Bronchial epithelial cell (primary cell): ENCODE data around the gene PRKCQ. TPM values are rescaled to one million over a fixed set of nuclear protein-coding genes. Genes with fewer than 3 reads are reported as not detected.
A peak's percentile ranks its signal among the peaks of the same experiment; 100 is the strongest.

Experiments
- DNase-seq: peaks from one replicate; pipeline ENCODE4 v3.0.0-alpha.2; 2010; ENCODE audit warnings: low read depth
- FAIRE-seq: peaks from 2 replicates; lab custom pipeline; 2011; peaks lifted over from hg19 to GRCh38; lab: Jason Lieb, UNC
- H3K27me3 ChIP-seq: 2 replicates; pipeline ENCODE4 v1.5.1; 2011; ENCODE audit warnings: low read length; ENCODE audit not compliant: control insufficient read depth, insufficient read depth
- H3K36me3 ChIP-seq: 2 replicates; pipeline ENCODE4 v1.5.1; 2011; ENCODE audit warnings: low read length; ENCODE audit not compliant: control insufficient read depth, insufficient read depth
- H3K4me3 ChIP-seq: 2 replicates; pipeline ENCODE4 v1.5.1; 2011; ENCODE audit warnings: mild to moderate bottlenecking, low read depth, low read length, control low read depth
- CTCF ChIP-seq: IDR thresholded peaks from 2 replicates; pipeline ENCODE4 v1.5.1; 2011; ENCODE audit warnings: mild to moderate bottlenecking, moderate library complexity, low read length, control low read depth, inconsistent platforms; ENCODE audit not compliant: insufficient read depth, severe bottlenecking
- total RNA-seq: library from RNA; depleted of rRNA; stranded (reverse); fragments of >200 nt; gene quantifications from 2 replicates; pipeline ENCODE4 v1.2.1, GENCODE V29; 2014

Gene PRKCQ
- total RNA-seq, result 1.7 and 2.1 TPM in 2 replicates

- no peak for DNase-seq
- no peak for FAIRE-seq
- Histone ChIP-seq H3K4me3 (peak within 1 kb of the TSS; percentile 66), H3K27me3 (no peaks in the 10 kb centered on the region), H3K36me3 (no peaks in the 10 kb centered on the region)
- TF ChIP-seq CTCF, result no peak
Observed at GRCh38 chr10:6579904-6580278, at the start of gene PRKCQ. PRKCQ (minus strand) TSS chr10:6580276; CDS start chr10:6515135, 65,141 bp downstream.

GRCh38 chr10:6625428-6625827 lies 45.4 kb upstream of the PRKCQ start:
- Histone ChIP-seq H3K36me3 (no peaks in the 10 kb centered on the region), H3K4me3 (no peak overlapping the region), H3K27me3 (peaks cover 2% of the 10 kb centered on the region)
- FAIRE-seq (no peak), DNase-seq (no peak)
- TF ChIP-seq CTCF, result no peak

- Histone ChIP-seq H3K27me3 (peaks cover 2% of the 10 kb centered on the region), H3K4me3 (no peak overlapping the region), H3K36me3 (no peaks in the 10 kb centered on the region)
- DNase-seq, result no peak
- FAIRE-seq, result no peak
- TF ChIP-seq CTCF, result no peak
Observed at GRCh38 chr10:6624392-6624791, 44.3 kb upstream of the PRKCQ start.

- Histone ChIP-seq H3K36me3 (no peaks in the 10 kb centered on the region), H3K4me3 (no peak overlapping the region), H3K27me3 (peaks cover 2% of the 10 kb centered on the region)
- no peak for TF ChIP-seq CTCF
- no peak for FAIRE-seq
- DNase-seq, result no peak
Observed at GRCh38 chr10:6622921-6623320, 42.8 kb upstream of the PRKCQ start.

GRCh38 chr10:6621536-6621935 lies 41.5 kb upstream of the PRKCQ start:
- no peak for TF ChIP-seq CTCF
- H3K36me3 ChIP-seq, result no peaks in the 10 kb centered on the region
- DNase-seq (peak; percentile 50), FAIRE-seq (no peak)
- H3K27me3 ChIP-seq, result peaks cover 2% of the 10 kb centered on the region
- no peak overlapping the region for H3K4me3 ChIP-seq

- no peak for FAIRE-seq
- no peak overlapping the region for H3K4me3 ChIP-seq
- peaks cover 2% of the 10 kb centered on the region for H3K27me3 ChIP-seq
- H3K36me3 ChIP-seq, result no peaks in the 10 kb centered on the region
- no peak for TF ChIP-seq CTCF
- DNase-seq, result no peak
Observed at GRCh38 chr10:6619660-6620059, 39.6 kb upstream of the PRKCQ start.
